Right renal pelvis (tissue), 4 donors: ENCODE results near the gene SEC14L2. TPM values are rescaled to one million over a fixed set of nuclear protein-coding genes. Genes with fewer than 3 reads are reported as not detected.

Source experiments
- polyA plus RNA-seq, 4 donors: library from polyadenylated mRNA; unstranded; fragments of 120-200 nt; gene quantifications; one replicate each; pipeline ENCODE4 v1.2.1, GENCODE V29; 2013; ENCODE audit not compliant: insufficient read length in 4 of 4

SEC14L2 gene
- polyA plus RNA-seq, 4 donors: 4.0 to 7.3 (median 6.1) TPM

Other genes starting within 250 kb of the SEC14L2 start
- gene LIF, start 150.3 kb upstream of the SEC14L2 start, polyA plus RNA-seq: 1 to 10 TPM; 1.8 to 2.0 (median 1.9) TPM
- gene OSM, start 130.2 kb upstream of the SEC14L2 start, polyA plus RNA-seq: under 1 TPM in 2 of 4 donors, not detected in 2; 0.18 to 0.22 TPM
- 10 to 100 TPM in 2 of 4 donors, 1 to 10 TPM in 2; 9.6 to 13.7 (median 10.5) TPM for gene CASTOR1, start 107.5 kb upstream of the SEC14L2 start, polyA plus RNA-seq
- gene TBC1D10A, start 70.1 kb upstream of the SEC14L2 start, polyA plus RNA-seq: 10 to 100 TPM; 11.7 to 17.6 (median 14.4) TPM
- gene SF3A1, start 40.1 kb upstream of the SEC14L2 start, polyA plus RNA-seq: 100 to 1,000 TPM; 141 to 175 (median 162) TPM
- 1 to 10 TPM; 4.9 to 7.6 (median 5.3) TPM for gene CCDC157, start 40.0 kb upstream of the SEC14L2 start, polyA plus RNA-seq
- gene RNF215, start 9.6 kb upstream of the SEC14L2 start, polyA plus RNA-seq: 10 to 100 TPM; 18.3 to 22.9 (median 21.8) TPM
- 10 to 100 TPM in 1 of 4 donors, 1 to 10 TPM in 3; 7.3 to 14.1 (median 7.8) TPM for gene MTFP1, start 28.8 kb downstream of the SEC14L2 start, polyA plus RNA-seq
- gene SEC14L3, start 75.0 kb downstream of the SEC14L2 start, polyA plus RNA-seq: under 1 TPM in 1 of 4 donors, not detected in 3; 0.05 TPM
- under 1 TPM; 0.33 to 0.71 (median 0.52) TPM for gene SEC14L4, start 108.7 kb downstream of the SEC14L2 start, polyA plus RNA-seq
- 1 to 10 TPM; 4.6 to 9.5 (median 7.8) TPM for gene SEC14L6, start 149.7 kb downstream of the SEC14L2 start, polyA plus RNA-seq
- gene GAL3ST1, start 177.6 kb downstream of the SEC14L2 start, polyA plus RNA-seq: 10 to 100 TPM; 25.3 to 42.8 (median 27.1) TPM
- 10 to 100 TPM; 65.8 to 74.7 (median 72.1) TPM for gene PES1, start 194.9 kb downstream of the SEC14L2 start, polyA plus RNA-seq
- 10 to 100 TPM; 53.8 to 70.3 (median 56.0) TPM for gene TCN2, start 210.2 kb downstream of the SEC14L2 start, polyA plus RNA-seq
- 1 to 10 TPM; 1.1 to 2.3 (median 1.8) TPM for gene SLC35E4, start 238.8 kb downstream of the SEC14L2 start, polyA plus RNA-seq